Bronchial epithelial cell (primary cell): ENCODE results near the gene TRABD2B. TPM values are rescaled to one million over a fixed set of nuclear protein-coding genes. Genes with fewer than 3 reads are reported as not detected.

Experiments used
- DNase-seq: peaks from one replicate; pipeline ENCODE4 v3.0.0-alpha.2; 2010; ENCODE audit warnings: low read depth
- FAIRE-seq: peaks from 2 replicates; lab custom pipeline; 2011; peaks lifted over from hg19 to GRCh38; lab: Jason Lieb, UNC
- H3K27me3 ChIP-seq: 2 replicates; pipeline ENCODE4 v1.5.1; 2011; ENCODE audit warnings: low read length; ENCODE audit not compliant: control insufficient read depth, insufficient read depth
- H3K36me3 ChIP-seq: 2 replicates; pipeline ENCODE4 v1.5.1; 2011; ENCODE audit warnings: low read length; ENCODE audit not compliant: control insufficient read depth, insufficient read depth
- H3K4me3 ChIP-seq: 2 replicates; pipeline ENCODE4 v1.5.1; 2011; ENCODE audit warnings: mild to moderate bottlenecking, low read depth, low read length, control low read depth
- CTCF ChIP-seq: IDR thresholded peaks from 2 replicates; pipeline ENCODE4 v1.5.1; 2011; ENCODE audit warnings: mild to moderate bottlenecking, moderate library complexity, low read length, control low read depth, inconsistent platforms; ENCODE audit not compliant: insufficient read depth, severe bottlenecking
- total RNA-seq: library from RNA; depleted of rRNA; stranded (reverse); fragments of >200 nt; gene quantifications from 2 replicates; pipeline ENCODE4 v1.2.1, GENCODE V29; 2014

TRABD2B gene
- total RNA-seq, 1 donor from 2014 or later, result under 0.01 TPM

DNA sequence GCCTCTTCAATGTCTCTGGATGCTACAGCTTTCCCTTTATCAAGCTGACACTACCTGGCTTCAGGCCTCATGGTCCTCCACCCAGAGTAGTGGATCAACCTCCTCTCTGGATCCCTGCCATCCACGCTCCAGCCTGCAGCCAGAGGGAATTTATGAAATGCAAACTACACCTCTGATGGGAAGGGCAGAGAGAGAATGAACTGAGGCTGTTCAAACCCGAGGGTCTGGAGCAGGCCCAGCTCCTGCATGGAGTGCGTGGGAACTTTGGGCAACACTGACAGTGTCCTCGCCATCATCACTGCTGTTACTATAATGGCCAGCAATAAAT, 157.8 kb downstream of the TRABD2B start:
- Histone ChIP-seq H3K4me3 (no peak overlapping the region), H3K27me3 (peaks cover 2% of the 10 kb centered on the region), H3K36me3 (no peaks in the 10 kb centered on the region)
- FAIRE-seq (no peak), DNase-seq (no peak)
- TF ChIP-seq CTCF, result no peak

DNA sequence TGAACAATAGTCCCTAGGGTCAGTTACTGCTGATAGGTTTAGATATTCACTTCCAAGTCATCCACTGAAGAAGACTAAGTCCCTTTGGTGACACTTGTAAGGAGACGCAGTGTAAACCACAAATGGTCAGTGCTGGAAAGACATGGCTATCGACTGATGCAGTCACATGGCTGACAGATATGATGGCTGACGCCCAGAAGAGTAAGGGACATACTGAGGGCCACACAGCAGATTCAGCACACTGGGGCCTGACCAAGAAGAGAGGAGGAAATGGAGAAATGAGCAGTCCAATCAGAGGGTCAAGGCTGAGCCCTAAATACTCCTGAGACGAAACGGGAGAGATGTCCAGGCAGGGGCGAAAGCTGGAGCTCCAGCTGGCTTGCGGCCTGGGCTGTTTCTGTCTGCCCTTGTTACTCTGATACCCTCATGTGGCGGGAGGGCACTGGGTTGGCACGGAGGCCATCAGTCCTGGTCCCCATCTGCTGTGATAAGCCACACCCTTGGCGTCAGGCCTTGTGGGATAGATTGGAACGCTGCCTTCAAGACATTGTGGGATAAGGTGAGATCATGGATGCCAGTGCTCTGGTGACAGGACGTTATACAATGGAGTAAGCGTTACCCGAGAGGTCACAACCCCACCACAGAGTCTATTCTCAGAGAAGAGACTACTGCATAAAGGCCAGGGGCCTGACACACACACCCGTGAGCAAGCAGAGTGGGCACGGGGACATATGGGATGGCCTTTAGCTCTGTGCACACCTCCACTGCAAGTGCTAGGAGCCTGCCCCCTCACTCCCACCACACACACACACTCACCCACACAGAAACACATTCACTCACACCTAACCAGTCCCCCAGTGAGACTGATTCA, 158.4 kb downstream of the TRABD2B start:
- peak; percentile 32 for FAIRE-seq
- H3K4me3 ChIP-seq, result no peak overlapping the region
- peaks cover 2% of the 10 kb centered on the region for H3K27me3 ChIP-seq
- TF ChIP-seq CTCF, result no peak
- H3K36me3 ChIP-seq, result no peaks in the 10 kb centered on the region
- no peak for DNase-seq

DNA sequence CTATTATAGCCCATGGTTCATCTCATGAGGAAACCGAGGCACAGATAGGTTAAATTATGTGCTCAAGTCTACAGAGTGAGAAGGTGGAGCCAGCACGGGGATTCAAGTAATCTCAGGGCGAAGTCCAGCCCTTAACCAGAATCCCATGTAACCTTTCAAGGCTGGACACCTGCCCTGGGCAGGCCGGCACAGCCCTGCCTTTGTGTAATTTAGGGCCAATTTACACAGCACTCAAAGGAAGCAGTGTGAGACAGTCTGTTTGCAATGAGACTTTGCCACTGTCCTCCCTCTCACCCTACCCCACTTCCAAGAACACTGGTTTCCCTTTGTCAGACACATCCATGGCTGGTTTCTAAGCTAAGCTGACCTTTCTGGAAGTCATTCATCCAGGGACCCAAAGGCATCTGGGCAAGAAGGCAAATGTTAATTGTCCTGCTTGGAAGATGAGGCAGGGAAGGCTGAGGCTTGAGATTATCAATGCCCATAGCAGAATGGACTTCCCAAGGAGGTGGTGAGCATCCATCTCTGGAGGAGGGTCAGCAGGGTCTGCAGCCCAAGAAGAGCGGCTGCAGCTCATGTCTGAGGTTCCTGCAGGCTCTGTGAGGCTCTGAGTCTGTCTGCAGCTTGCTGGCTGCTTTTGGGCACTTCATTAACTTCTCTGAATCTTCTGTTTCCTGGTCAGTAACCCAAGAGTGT, 159.2 kb downstream of the TRABD2B start:
- TF ChIP-seq CTCF, result no peak
- FAIRE-seq, result no peak
- DNase-seq, result no peak
- H3K36me3 ChIP-seq, result no peaks in the 10 kb centered on the region
- peaks cover 2% of the 10 kb centered on the region for H3K27me3 ChIP-seq
- H3K4me3 ChIP-seq, result no peak overlapping the region

DNA sequence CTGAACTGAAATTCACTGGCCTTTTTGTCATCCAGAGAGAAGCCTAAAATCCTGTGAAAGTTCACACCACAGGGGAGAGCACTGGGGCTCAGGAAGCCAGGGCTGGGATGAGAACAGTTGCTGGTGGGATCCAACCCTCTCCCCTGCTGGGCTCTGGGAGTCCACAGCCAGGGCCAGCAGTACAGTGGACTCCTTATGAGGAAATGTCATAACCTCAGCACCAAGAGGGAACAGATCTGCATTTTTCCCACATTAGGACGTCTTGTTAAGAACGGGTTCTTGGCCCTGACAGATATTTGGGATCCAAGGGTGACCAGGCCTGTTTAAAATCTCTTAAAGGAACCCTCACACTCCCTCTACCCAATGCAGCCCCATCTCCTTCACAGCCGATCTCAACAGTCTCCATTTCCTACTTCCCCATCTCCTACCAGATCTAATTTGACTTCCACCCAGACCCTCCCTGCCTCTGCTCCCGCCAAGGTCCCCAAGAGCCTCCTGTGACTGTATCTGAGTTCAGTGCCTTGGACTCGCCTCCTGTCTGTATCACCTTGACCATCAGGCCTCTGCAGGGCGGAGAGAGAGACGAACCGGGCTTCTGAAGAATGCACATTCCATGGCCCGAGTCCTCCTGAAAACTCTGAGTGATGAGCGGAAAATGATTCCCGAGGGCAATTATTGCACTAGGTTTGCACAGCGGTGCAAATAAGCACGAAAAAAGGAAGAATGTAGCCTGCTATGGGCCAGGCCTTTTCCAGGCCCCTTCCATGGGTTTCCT, 159.9 kb downstream of the TRABD2B start:
- no peak for FAIRE-seq
- TF ChIP-seq CTCF, result no peak
- Histone ChIP-seq H3K27me3 (peaks cover 2% of the 10 kb centered on the region), H3K4me3 (no peak overlapping the region), H3K36me3 (no peaks in the 10 kb centered on the region)
- DNase-seq, result no peak

GRCh38 chr1:47835409-47835808, 161.8 kb downstream of the TRABD2B start:
- Histone ChIP-seq H3K36me3 (no peaks in the 10 kb centered on the region), H3K4me3 (no peak overlapping the region), H3K27me3 (no peaks in the 10 kb centered on the region)
- FAIRE-seq (no peak), DNase-seq (no peak)
- TF ChIP-seq CTCF, result no peak
